HEK293 (cell line): ENCODE results near the gene NDST3.
"Not testable (repeated sequence)": the region's sequence is repeated elsewhere in the genome, so short reads cannot be mapped to it uniquely, and the experiment has no call there.

ENCODE experiments used
- CTCF ChIA-PET: fragments of 350-600 bp; formaldehyde crosslinking; extraction: SDS; loops from one replicate; lab custom pipeline; 2021; ENCODE audit warnings: antibody characterized with exemption; lab: Yijun Ruan, JAX
- POLR2A ChIA-PET: fragments of 300-600 bp; formaldehyde crosslinking; extraction: SDS; loops from one replicate; lab custom pipeline; 2020; ENCODE audit warnings: antibody characterized with exemption, inconsistent platforms; lab: Yijun Ruan, JAX
- H3K27ac ChIP-seq: fragments of 200-500 bp; sonication (Bioruptor generic); 2 replicates; pipeline ENCODE4 v1.5.1; 2014; ENCODE audit warnings: low read depth, low read length, control low read depth, inconsistent platforms; ENCODE audit errors: extremely low read depth
- H3K36me3 ChIP-seq, 2 experiments: fragments of 200-500 bp in 1 of 2; sonication (Bioruptor generic) in 1 of 2; 1 replicate in 1 of 2; 2 replicates in 1 of 2; pipeline ENCODE4 v1.5.1; 2014 to 2017; ENCODE audit warnings: inconsistent platforms in 2 of 2, low read length in 2 of 2; ENCODE audit not compliant: control insufficient read depth in 2 of 2, insufficient read depth in 1 of 2
- H3K4me1 ChIP-seq: fragments of 200-500 bp; sonication (Bioruptor generic); 2 replicates; pipeline ENCODE4 v1.5.1; 2014; ENCODE audit warnings: mild to moderate bottlenecking, low read length, inconsistent platforms; ENCODE audit not compliant: control insufficient read depth, insufficient read depth
- H3K4me3 ChIP-seq: 2 replicates; pipeline ENCODE4 v1.5.1; 2011; ENCODE audit warnings: low read depth, mild to moderate bottlenecking, control low read depth, low read length, moderate library complexity
- H3K9me3 ChIP-seq: fragments of 200-500 bp; sonication (Bioruptor generic); 2 replicates; pipeline ENCODE4 v1.5.1; 2014; ENCODE audit warnings: low read depth, low read length, inconsistent platforms; ENCODE audit not compliant: control insufficient read depth, insufficient read depth
- ATF2 ChIP-seq: fragments of 450-650 bp; formaldehyde crosslinking; IDR thresholded peaks from 2 replicates; pipeline ENCODE4 v1.5.1; 2016; ENCODE audit warnings: missing biosample characterization, missing genetic modification characterization, low read depth
- FEZF1 ChIP-seq: fragments of 450-650 bp; formaldehyde crosslinking; IDR thresholded peaks from 2 replicates; pipeline ENCODE4 v1.5.1; 2016; ENCODE audit warnings: missing biosample characterization, missing genetic modification characterization
- KLF7 ChIP-seq: fragments of 450-650 bp; formaldehyde crosslinking; IDR thresholded peaks from 2 replicates; pipeline ENCODE4 v1.5.1; 2016; ENCODE audit warnings: missing biosample characterization, missing genetic modification characterization, borderline replicate concordance
- PBX3 ChIP-seq: sonication (generic); formaldehyde crosslinking; IDR thresholded peaks from 2 replicates; pipeline ENCODE4 v1.8.1; 2022; ENCODE audit warnings: mild to moderate bottlenecking, moderate library complexity, missing genetic modification reagents
- PRDM1 ChIP-seq: fragments of 450-650 bp; formaldehyde crosslinking; IDR thresholded peaks from 2 replicates; pipeline ENCODE4; 2016; ENCODE audit warnings: missing biosample characterization, missing genetic modification characterization
- TRIM28 ChIP-seq: IDR thresholded peaks from 2 replicates; pipeline ENCODE4 v1.6.1; 2011; ENCODE audit warnings: low read length, control low read depth, borderline replicate concordance
- ZBTB17 ChIP-seq: fragments of 450-650 bp; formaldehyde crosslinking; IDR thresholded peaks from 2 replicates; pipeline ENCODE4 v1.5.1; 2016; ENCODE audit warnings: missing biosample characterization, missing genetic modification characterization
- ZBTB21 ChIP-seq: fragments of 450-650 bp; formaldehyde crosslinking; IDR thresholded peaks from 2 replicates; pipeline ENCODE4 v1.5.1; 2017; ENCODE audit warnings: missing biosample characterization, missing genetic modification characterization
- ZBTB44 ChIP-seq: fragments of 450-650 bp; IDR thresholded peaks from 2 replicates; pipeline ENCODE4 v1.5.1; 2018; ENCODE audit warnings: missing biosample characterization, mild to moderate bottlenecking, missing genetic modification characterization
- ZNF112 ChIP-seq: fragments of 450-650 bp; formaldehyde crosslinking; IDR thresholded peaks from 2 replicates; pipeline ENCODE4 v1.5.0; 2017; ENCODE audit warnings: missing biosample characterization, missing genetic modification characterization
- ZNF132 ChIP-seq: fragments of 450-650 bp; formaldehyde crosslinking; IDR thresholded peaks from 2 replicates; pipeline ENCODE4 v1.5.1; 2017; ENCODE audit warnings: missing biosample characterization, missing genetic modification characterization, borderline replicate concordance
- ZNF174 ChIP-seq: fragments of 450-650 bp; formaldehyde crosslinking; IDR thresholded peaks from 2 replicates; pipeline ENCODE4 v1.5.0; 2017; ENCODE audit warnings: missing biosample characterization, mild to moderate bottlenecking, missing genetic modification characterization
- ZNF292 ChIP-seq: fragments of 450-650 bp; formaldehyde crosslinking; IDR thresholded peaks from 2 replicates; pipeline ENCODE4 v1.5.1; 2016; ENCODE audit warnings: low read depth, missing biosample characterization, missing genetic modification characterization, borderline replicate concordance
- ZNF433 ChIP-seq: fragments of 450-650 bp; formaldehyde crosslinking; IDR thresholded peaks from 2 replicates; pipeline ENCODE4 v1.5.1; 2016; ENCODE audit warnings: missing biosample characterization, missing genetic modification characterization, low read depth
- ZNF558 ChIP-seq: fragments of 450-650 bp; formaldehyde crosslinking; IDR thresholded peaks from 2 replicates; pipeline ENCODE4 v1.5.1; 2016; ENCODE audit warnings: missing biosample characterization, missing genetic modification characterization
- ZNF623 ChIP-seq: fragments of 450-650 bp; formaldehyde crosslinking; IDR thresholded peaks from 2 replicates; pipeline ENCODE4 v1.5.1; 2016; ENCODE audit warnings: missing biosample characterization, missing genetic modification characterization
- ZNF664 ChIP-seq: fragments of 450-650 bp; formaldehyde crosslinking; IDR thresholded peaks from 2 replicates; pipeline ENCODE4 v1.5.1; 2016; ENCODE audit warnings: missing biosample characterization, missing genetic modification characterization
- ZNF707 ChIP-seq: fragments of 450-650 bp; formaldehyde crosslinking; IDR thresholded peaks from 2 replicates; pipeline ENCODE4 v1.5.1; 2016; ENCODE audit warnings: missing biosample characterization, missing genetic modification characterization
- ZNF76 ChIP-seq: fragments of 450-650 bp; formaldehyde crosslinking; IDR thresholded peaks from 2 replicates; pipeline ENCODE4; 2016; ENCODE audit warnings: low read depth, missing biosample characterization, missing genetic modification characterization, borderline replicate concordance
- ZSCAN5A ChIP-seq: fragments of 450-650 bp; formaldehyde crosslinking; IDR thresholded peaks from 2 replicates; pipeline ENCODE4 v1.5.1; 2016; ENCODE audit warnings: missing biosample characterization, missing genetic modification characterization
- TF ChIP-seq, protein P1 (sequence below): fragments of 450-650 bp; formaldehyde crosslinking; IDR thresholded peaks from 2 replicates; pipeline ENCODE4 v1.5.1; 2017; ENCODE audit warnings: missing biosample characterization, missing genetic modification characterization
- TF ChIP-seq, protein P2 (sequence below): fragments of 450-650 bp; formaldehyde crosslinking; IDR thresholded peaks from 2 replicates; pipeline ENCODE4 v1.5.1; 2016; ENCODE audit warnings: missing biosample characterization, missing genetic modification characterization

NDST3 gene

DNA sequence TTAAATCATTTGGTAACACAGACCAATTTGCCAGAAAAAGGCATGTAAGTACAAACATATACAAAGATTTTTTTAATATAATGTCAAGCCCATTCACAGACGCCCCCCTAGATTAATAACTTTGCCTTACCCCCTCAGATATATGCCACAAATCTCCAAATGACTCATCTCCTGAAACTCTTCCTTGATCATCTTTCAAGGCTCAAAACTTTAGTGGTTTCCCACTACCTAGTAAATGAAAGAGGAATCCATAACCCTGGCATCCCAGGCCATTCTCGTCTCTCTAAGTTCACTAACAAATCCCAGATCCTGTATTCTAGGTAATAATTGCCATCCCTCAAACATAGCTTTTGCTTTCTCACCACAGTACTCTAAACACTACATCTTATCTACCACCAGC, 256.7 kb downstream of the NDST3 start (continued):
- no peak for TF ChIP-seq PBX3 (CRISPR knock-in tag)

- TF ChIP-seq, protein P1, sequence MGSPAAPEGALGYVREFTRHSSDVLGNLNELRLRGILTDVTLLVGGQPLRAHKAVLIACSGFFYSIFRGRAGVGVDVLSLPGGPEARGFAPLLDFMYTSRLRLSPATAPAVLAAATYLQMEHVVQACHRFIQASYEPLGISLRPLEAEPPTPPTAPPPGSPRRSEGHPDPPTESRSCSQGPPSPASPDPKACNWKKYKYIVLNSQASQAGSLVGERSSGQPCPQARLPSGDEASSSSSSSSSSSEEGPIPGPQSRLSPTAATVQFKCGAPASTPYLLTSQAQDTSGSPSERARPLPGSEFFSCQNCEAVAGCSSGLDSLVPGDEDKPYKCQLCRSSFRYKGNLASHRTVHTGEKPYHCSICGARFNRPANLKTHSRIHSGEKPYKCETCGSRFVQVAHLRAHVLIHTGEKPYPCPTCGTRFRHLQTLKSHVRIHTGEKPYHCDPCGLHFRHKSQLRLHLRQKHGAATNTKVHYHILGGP, result no peak
- TF ChIP-seq ATF2 (tag by site-specific recombination), result peak; percentile 57
These were observed 262.4 kb downstream of the NDST3 start for GRCh38 chr4:118296729-118297128.

DNA sequence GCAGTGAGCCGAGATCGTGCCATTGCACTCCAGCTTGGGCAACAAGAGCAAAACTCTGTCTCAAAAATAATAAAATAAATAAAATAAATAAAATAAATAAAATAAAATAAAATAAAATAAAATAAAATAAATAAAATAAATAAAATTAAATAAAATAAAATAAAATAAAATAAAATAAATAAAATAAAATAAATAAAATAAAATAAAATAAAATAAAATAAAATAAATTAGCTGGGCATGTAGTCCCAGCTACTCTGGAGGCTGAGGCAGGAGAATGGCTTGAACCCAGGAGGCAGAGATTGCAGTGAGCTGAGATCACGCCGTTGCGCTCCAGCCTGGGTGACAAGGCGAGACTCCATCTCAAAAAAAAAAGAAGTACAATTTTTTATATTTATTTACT, 265.3 kb downstream of the NDST3 start:
- H3K27ac ChIP-seq, H3K4me1 ChIP-seq, H3K4me3 ChIP-seq, H3K36me3 ChIP-seq, CTCF ChIA-PET, H3K9me3 ChIP-seq, POLR2A ChIA-PET: not testable (repeated sequence)

More at GRCh38 chr4:118296729-118297128, 262.4 kb downstream of the NDST3 start:
- no peaks in the 10 kb centered on the region for H3K9me3 ChIP-seq
- no peak overlapping the region for H3K4me3 ChIP-seq
- H3K27ac ChIP-seq, result no peak overlapping the region
- no peaks in the 10 kb centered on the region for H3K4me1 ChIP-seq
- H3K36me3 ChIP-seq, result no peaks in the 10 kb centered on the region
- ChIA-PET CTCF (no interaction called here), POLR2A (no interaction called here)

DNA sequence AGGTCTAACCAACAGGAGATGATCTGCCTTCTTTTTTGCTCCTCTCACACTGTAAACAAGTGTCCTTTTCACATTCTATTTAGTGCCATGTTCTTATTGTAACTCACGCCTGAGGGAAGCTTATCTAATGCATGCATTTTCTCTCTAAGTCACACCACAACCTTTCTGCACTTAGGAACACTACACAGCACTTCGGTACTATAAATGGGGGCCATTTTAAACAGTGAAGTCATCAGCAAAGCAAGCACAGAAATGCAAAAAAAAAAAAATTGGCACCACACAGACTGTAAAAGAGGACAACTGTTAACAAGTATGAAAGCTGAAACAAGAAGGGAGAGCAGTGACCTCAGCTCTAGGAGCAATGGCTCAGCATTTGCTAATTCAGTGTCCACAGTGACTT, 273.4 kb downstream of the NDST3 start:
- CTCF ChIA-PET, result interaction anchor here (0.9 to 1.0 kb wide), 2 partner anchors 28 to 45 kb away, joined by 3 read pairs; partner anchors contain the start of gene PRSS12
- Histone ChIP-seq H3K27ac (no peak overlapping the region), H3K9me3 (no peaks in the 10 kb centered on the region), H3K4me3 (no peak overlapping the region), H3K36me3 (no peaks in the 10 kb centered on the region), H3K4me1 (no peaks in the 10 kb centered on the region)
- POLR2A ChIA-PET, result no interaction called here
- peak; percentile 76 for TF ChIP-seq FEZF1 (tag by site-specific recombination)
- no peak for TF ChIP-seq ZNF664 (tag by site-specific recombination)
- no peak for TF ChIP-seq ZNF76 (tag by site-specific recombination)
- TF ChIP-seq ZNF433 (tag by site-specific recombination), result no peak
- TF ChIP-seq, protein P2, sequence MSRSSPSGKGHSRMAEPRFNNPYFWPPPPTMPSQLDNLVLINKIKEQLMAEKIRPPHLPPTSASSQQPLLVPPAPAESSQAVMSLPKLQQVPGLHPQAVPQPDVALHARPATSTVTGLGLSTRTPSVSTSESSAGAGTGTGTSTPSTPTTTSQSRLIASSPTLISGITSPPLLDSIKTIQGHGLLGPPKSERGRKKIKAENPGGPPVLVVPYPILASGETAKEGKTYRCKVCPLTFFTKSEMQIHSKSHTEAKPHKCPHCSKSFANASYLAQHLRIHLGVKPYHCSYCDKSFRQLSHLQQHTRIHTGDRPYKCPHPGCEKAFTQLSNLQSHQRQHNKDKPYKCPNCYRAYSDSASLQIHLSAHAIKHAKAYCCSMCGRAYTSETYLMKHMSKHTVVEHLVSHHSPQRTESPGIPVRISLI (tag by site-specific recombination), result peak; percentile 24; the same call in 1 of the 2 replicates
- no peak for TF ChIP-seq ZNF707
- TF ChIP-seq TRIM28, result peak; percentile 16; the same call in 1 of the 2 replicates
- TF ChIP-seq ZBTB21 (tag by site-specific recombination), result no peak
- TF ChIP-seq ZNF132 (tag by site-specific recombination), result no peak
- no peak for TF ChIP-seq ZNF174
- TF ChIP-seq PRDM1 (tag by site-specific recombination), result no peak
- TF ChIP-seq ZNF558 (tag by site-specific recombination), result no peak
- TF ChIP-seq ZSCAN5A (tag by site-specific recombination), result no peak
- TF ChIP-seq ZNF292 (tag by site-specific recombination), result no peak
- TF ChIP-seq ZBTB44, result peak; percentile 19; the same call in 1 of the 2 replicates
- no peak for TF ChIP-seq ZNF112
- no peak for TF ChIP-seq ZBTB17
- TF ChIP-seq ZNF623, result no peak
- TF ChIP-seq KLF7 (tag by site-specific recombination), result no peak
